CD14-positive monocyte (primary cell): ENCODE results near the gene UGT2B7. TPM values are rescaled to one million over a fixed set of nuclear protein-coding genes. Genes with fewer than 3 reads are reported as not detected.

ENCODE experiments used
- DNase-seq, 3 donors: peaks; one replicate each; pipeline ENCODE4 v3.0.0-alpha.2; 2011 to 2022
- H2AFZ ChIP-seq: 2 replicates; pipeline ENCODE4 v1.6.0; 2012; ENCODE audit warnings: mild to moderate bottlenecking, low read depth, low read length, inconsistent platforms; ENCODE audit not compliant: insufficient read depth, poor library complexity, severe bottlenecking
- H3K27ac ChIP-seq, 2 donors: 1 replicate in 1 of 2; 2 replicates in 1 of 2; pipeline ENCODE4 v1.5.1; 2012 to 2013; ENCODE audit warnings: low read length in 2 of 2, control low read depth in 1 of 2, inconsistent platforms in 1 of 2, low read depth in 1 of 2, mild to moderate bottlenecking in 1 of 2
- H3K27me3 ChIP-seq, 2 donors: one replicate each; pipeline versions ENCODE4 v1.6.0 to v1.6.1; 2011 to 2013; ENCODE audit warnings: low read length in 2 of 2; ENCODE audit not compliant: control insufficient read depth in 2 of 2, insufficient read depth in 2 of 2
- H3K36me3 ChIP-seq, 2 donors: replicated peaks in 1 of 2; 1 replicate in 1 of 2; 2 replicates in 1 of 2; pipeline versions ENCODE4 v1.5.1 to v1.6.1; 2012 to 2013; ENCODE audit warnings: low read length in 2 of 2, control low read depth in 1 of 2, inconsistent platforms in 1 of 2, mild to moderate bottlenecking in 1 of 2; ENCODE audit not compliant: insufficient read depth in 2 of 2, control insufficient read depth in 1 of 2
- H3K4me1 ChIP-seq, 2 donors: 1 replicate in 1 of 2; 2 replicates in 1 of 2; pipeline versions ENCODE4 v1.5.1 to v1.6.1; 2012 to 2013; ENCODE audit warnings: low read length in 2 of 2, control low read depth in 1 of 2, inconsistent platforms in 1 of 2, mild to moderate bottlenecking in 1 of 2, moderate library complexity in 1 of 2; ENCODE audit not compliant: insufficient read depth in 2 of 2, control insufficient read depth in 1 of 2
- H3K4me2 ChIP-seq: replicated peaks from 2 replicates; pipeline ENCODE3; 2012; ENCODE audit warnings: low read length, moderate library complexity, mild to moderate bottlenecking; ENCODE audit not compliant: poor library complexity, severe bottlenecking; ENCODE audit errors: extremely low read depth
- H3K4me3 ChIP-seq, 3 experiments: fragments of 200-600 bp in 1 of 3; sonication (generic) in 1 of 3; replicated peaks in 1 of 3; 1 replicate in 2 of 3; 2 replicates in 1 of 3; pipeline ENCODE4 v1.5.1; 2011 to 2013; ENCODE audit warnings: low read length in 3 of 3, mild to moderate bottlenecking in 3 of 3, control low read depth in 2 of 3, low read depth in 2 of 3, inconsistent platforms in 1 of 3, moderate library complexity in 1 of 3
- H3K79me2 ChIP-seq: 2 replicates; pipeline ENCODE4 v1.6.0; 2012; ENCODE audit warnings: mild to moderate bottlenecking, control low read depth, inconsistent platforms, low read length, moderate library complexity; ENCODE audit not compliant: insufficient read depth
- H3K9ac ChIP-seq: 2 replicates; pipeline ENCODE4 v1.6.0; 2017; ENCODE audit warnings: low read length, mild to moderate bottlenecking; ENCODE audit not compliant: insufficient read depth, poor library complexity, severe bottlenecking
- H3K9me3 ChIP-seq, 2 donors: replicated peaks in 1 of 2; 1 replicate in 1 of 2; 2 replicates in 1 of 2; pipeline versions ENCODE4 v1.5.1 to v1.6.1; 2012 to 2013; ENCODE audit warnings: low read length in 2 of 2, control low read depth in 1 of 2; ENCODE audit not compliant: control insufficient read depth in 1 of 2, insufficient read depth in 1 of 2
- H4K20me1 ChIP-seq: 2 replicates; pipeline ENCODE4 v1.6.0; 2012; ENCODE audit warnings: mild to moderate bottlenecking, low read length, control low read depth, moderate library complexity; ENCODE audit not compliant: insufficient read depth
- H3K27ac Mint-ChIP-seq, 7 donors: one replicate each; pipeline ENCODE4 v1.8.0; 2020; ENCODE audit warnings: mild to moderate bottlenecking in 7 of 7, mixed read lengths in 7 of 7, moderate library complexity in 6 of 7, inconsistent platforms in 2 of 7
- H3K27me3 Mint-ChIP-seq, 3 donors: one replicate each; pipeline ENCODE4 v1.8.0; 2021 to 2022; ENCODE audit warnings: low read depth in 3 of 3, mild to moderate bottlenecking in 3 of 3, mixed read lengths in 3 of 3, moderate library complexity in 3 of 3, inconsistent platforms in 1 of 3
- H3K36me3 Mint-ChIP-seq, 2 donors: one replicate each; pipeline ENCODE4 v1.8.0; 2020; ENCODE audit warnings: mixed read lengths in 2 of 2, inconsistent platforms in 1 of 2, mild to moderate bottlenecking in 1 of 2
- H3K4me1 Mint-ChIP-seq: one replicate; pipeline ENCODE4 v1.8.0; 2020; ENCODE audit warnings: mild to moderate bottlenecking, mixed read lengths
- H3K4me3 Mint-ChIP-seq, 2 donors: one replicate each; pipeline ENCODE4 v1.8.0; 2020; ENCODE audit warnings: mild to moderate bottlenecking in 2 of 2, mixed read lengths in 2 of 2, moderate library complexity in 1 of 2
- H3K9me3 Mint-ChIP-seq, 7 donors: one replicate each; pipeline ENCODE4 v1.8.0; 2020 to 2022; ENCODE audit warnings: mixed read lengths in 7 of 7, mild to moderate bottlenecking in 6 of 7, moderate library complexity in 6 of 7, inconsistent platforms in 2 of 7
- WGBS: methylation state at CpG from one replicate; pipeline ENCODE4 v1.1.5; 2013; ENCODE audit warnings: missing lambda C conversion rate; ENCODE audit not compliant: insufficient coverage; 5-methylcytosine and 5-hydroxymethylcytosine counted together
- intact Hi-C, 2 donors: fragments of 100-400 bp; cut with micrococcal nuclease; formaldehyde crosslinking; loops; one replicate each; pipeline versions ENCODE4 v1.15.0 to v1.15.1; 2023
- polyA plus RNA-seq, 3 donors: library from polyadenylated mRNA; depleted of rRNA in 1 of 3; unstranded in 2 of 3; stranded (reverse) in 1 of 3; fragments of 300-500 nt in 2 of 3; fragments of >200 nt in 1 of 3; fragmentation: Illumina TruSeq in 2 of 3; gene quantifications; 1 replicate in 2 of 3; 2 replicates in 1 of 3; pipeline ENCODE4 v1.2.3, GENCODE V29; 2012 to 2021
- TF ChIP-seq, protein P1 (sequence below): fragments of 200-600 bp; IDR thresholded peaks from one replicate; pipeline ENCODE4 v1.8.0; 2022; ENCODE audit warnings: antibody characterized with exemption, mild to moderate bottlenecking

Gene UGT2B7
- polyA plus RNA-seq, 3 donors, result not detected

GRCh38 chr4:69058410-69059059, 37.7 kb upstream of the UGT2B7 start:
- Mint-ChIP-seq H3K27me3 (peaks cover 0 to 4% (median 2%) of the 10 kb centered on the region in 3 donors), H3K4me3 (no peak overlapping the region), H3K9me3 (peaks cover 0 to 11% (median 3%) of the 10 kb centered on the region in 7 donors), H3K27ac (no peak overlapping the region), H3K36me3 (no peaks in the 10 kb centered on the region), H3K4me1 (no peaks in the 10 kb centered on the region)
- Histone ChIP-seq H3K27ac (no peak overlapping the region), H3K9me3 (no peaks in the 10 kb centered on the region), H2AFZ (no peak overlapping the region), H3K4me2 (no peak overlapping the region), H3K4me1 (no peaks in the 10 kb centered on the region), H3K27me3 (no peaks in the 10 kb centered on the region), H3K9ac (no peak overlapping the region), H3K79me2 (no peaks in the 10 kb centered on the region), H4K20me1 (no peaks in the 10 kb centered on the region), H3K36me3 (no peaks in the 10 kb centered on the region), H3K4me3 (no peak overlapping the region)
- intact Hi-C loops, result no loop called here
- TF ChIP-seq, protein P1, sequence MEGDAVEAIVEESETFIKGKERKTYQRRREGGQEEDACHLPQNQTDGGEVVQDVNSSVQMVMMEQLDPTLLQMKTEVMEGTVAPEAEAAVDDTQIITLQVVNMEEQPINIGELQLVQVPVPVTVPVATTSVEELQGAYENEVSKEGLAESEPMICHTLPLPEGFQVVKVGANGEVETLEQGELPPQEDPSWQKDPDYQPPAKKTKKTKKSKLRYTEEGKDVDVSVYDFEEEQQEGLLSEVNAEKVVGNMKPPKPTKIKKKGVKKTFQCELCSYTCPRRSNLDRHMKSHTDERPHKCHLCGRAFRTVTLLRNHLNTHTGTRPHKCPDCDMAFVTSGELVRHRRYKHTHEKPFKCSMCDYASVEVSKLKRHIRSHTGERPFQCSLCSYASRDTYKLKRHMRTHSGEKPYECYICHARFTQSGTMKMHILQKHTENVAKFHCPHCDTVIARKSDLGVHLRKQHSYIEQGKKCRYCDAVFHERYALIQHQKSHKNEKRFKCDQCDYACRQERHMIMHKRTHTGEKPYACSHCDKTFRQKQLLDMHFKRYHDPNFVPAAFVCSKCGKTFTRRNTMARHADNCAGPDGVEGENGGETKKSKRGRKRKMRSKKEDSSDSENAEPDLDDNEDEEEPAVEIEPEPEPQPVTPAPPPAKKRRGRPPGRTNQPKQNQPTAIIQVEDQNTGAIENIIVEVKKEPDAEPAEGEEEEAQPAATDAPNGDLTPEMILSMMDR, result no peak
- WGBS, result 81% methylated on average over 6 of the region's 6 CpGs
- no peak for DNase-seq

- Histone ChIP-seq H3K4me3 (no peak overlapping the region), H2AFZ (no peak overlapping the region)
Measured at GRCh38 chr4:69060651-69061308, 35.5 kb upstream of the UGT2B7 start.

More at GRCh38 chr4:69060651-69061308, 35.5 kb upstream of the UGT2B7 start:
- H3K27me3 ChIP-seq, result no peaks in the 10 kb centered on the region
- no peaks in the 10 kb centered on the region for H3K36me3 ChIP-seq
- H3K36me3 Mint-ChIP-seq, result no peaks in the 10 kb centered on the region
- H4K20me1 ChIP-seq, result no peaks in the 10 kb centered on the region
- 100% methylated on average over 1 of the region's 5 CpGs for WGBS
- no peaks in the 10 kb centered on the region for H3K4me1 Mint-ChIP-seq
- TF ChIP-seq, protein P1, result no peak
- no peak overlapping the region for H3K27ac Mint-ChIP-seq
- no peak overlapping the region for H3K9ac ChIP-seq
- H3K4me2 ChIP-seq, result no peak overlapping the region
- H3K9me3 Mint-ChIP-seq, result peaks cover 0 to 11% (median 3%) of the 10 kb centered on the region in 7 donors
- H3K79me2 ChIP-seq, result no peaks in the 10 kb centered on the region
- no peak overlapping the region for H3K4me3 Mint-ChIP-seq
- no peak for DNase-seq
- no peaks in the 10 kb centered on the region for H3K9me3 ChIP-seq
- peaks cover 0 to 4% (median 2%) of the 10 kb centered on the region in 3 donors for H3K27me3 Mint-ChIP-seq
- no peaks in the 10 kb centered on the region for H3K4me1 ChIP-seq
- no peak overlapping the region for H3K27ac ChIP-seq
- intact Hi-C loops, result no loop called here
